ENCODE data around the gene COL24A1.

The COL24A1 gene

DNA sequence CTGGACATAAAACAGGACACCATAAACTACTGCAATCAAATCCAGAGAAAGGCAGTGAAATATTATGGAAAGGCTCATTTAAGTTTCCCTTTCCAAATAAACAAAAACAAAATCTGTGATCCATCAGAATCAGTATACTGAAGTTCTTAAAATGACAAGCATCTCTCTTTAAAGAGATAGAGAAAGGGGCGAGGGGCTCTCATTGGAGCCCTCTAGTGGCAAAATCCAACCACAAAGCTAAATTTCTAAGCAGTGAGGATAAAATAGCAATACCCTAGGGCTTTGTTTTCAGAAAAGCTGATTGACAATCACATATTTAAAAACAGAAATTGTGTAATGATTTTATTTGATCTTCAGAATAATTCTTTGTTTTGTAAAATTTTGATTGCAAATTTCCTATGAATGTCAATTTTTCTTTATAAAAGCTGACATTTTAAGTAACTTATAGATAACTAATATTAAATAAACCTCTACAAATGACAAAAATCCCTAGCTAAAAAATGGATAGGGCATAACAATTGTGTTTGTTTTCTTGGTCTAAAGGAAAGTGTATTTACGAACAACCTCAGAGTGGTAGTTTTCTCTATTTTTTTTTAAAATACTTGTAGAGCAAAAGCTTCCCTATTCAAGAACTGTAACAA, 138.2 kb downstream of the COL24A1 start:
- no peak for TF ChIP-seq TAF1 (IDR thresholded peaks at IDR 0.05; ENCODE audit: borderline replicate concordance, low read depth, low read length)
- TF ChIP-seq POLR2AphosphoS5 (IDR thresholded peaks at IDR 0.05; ENCODE audit: low read depth, low read length) = no peak
- no peak for TF ChIP-seq POLR2A (IDR thresholded peaks at IDR 0.05; ENCODE audit: low read depth, low read length)

DNA sequence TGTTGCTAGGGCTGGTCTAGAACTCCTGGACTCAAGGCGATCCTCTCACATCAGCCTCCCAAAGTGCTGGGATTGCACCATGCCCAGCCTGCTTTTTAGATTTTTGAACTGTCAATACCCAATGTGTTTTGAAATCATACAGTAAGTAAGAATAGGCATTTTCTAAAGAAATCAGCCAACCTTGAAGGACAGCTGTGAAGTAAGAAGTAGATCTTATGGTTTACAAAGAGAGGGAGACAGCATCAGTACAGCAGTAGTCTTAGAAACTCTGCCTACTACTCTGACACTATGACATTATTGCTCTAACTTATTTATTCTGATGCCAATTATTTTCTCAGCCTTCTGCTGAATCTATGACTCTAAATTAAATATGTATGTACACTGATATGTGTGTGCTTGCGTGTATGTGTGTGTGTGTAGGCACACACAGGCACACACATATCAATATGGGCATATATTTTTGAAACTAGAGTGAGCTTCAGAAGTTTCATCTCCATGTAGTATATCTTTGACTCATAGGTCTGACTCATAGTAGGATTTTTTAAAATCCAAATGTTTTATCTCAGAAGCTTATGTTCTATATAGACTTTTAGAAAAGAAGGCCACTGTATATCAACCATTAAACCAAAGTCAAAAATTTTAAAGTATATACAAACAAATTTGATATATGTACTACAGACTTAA, 140.4 kb downstream of the COL24A1 start:
- DNase-seq (ENCODE audit: insufficient read length) = no peak
- TF ChIP-seq TAF1 (IDR thresholded peaks at IDR 0.05; ENCODE audit: borderline replicate concordance, low read depth, low read length) = no peak
- TF ChIP-seq POLR2AphosphoS5 (IDR thresholded peaks at IDR 0.05; ENCODE audit: low read depth, low read length) = no peak
- no peak for TF ChIP-seq POLR2A (IDR thresholded peaks at IDR 0.05; ENCODE audit: low read depth, low read length)
- peak; percentile 67 for FAIRE-seq

More for the DNA sequence above, 138.2 kb downstream of the COL24A1 start:
- FAIRE-seq = peak; percentile 64
- DNase-seq (ENCODE audit: insufficient read length) = no peak

DNA sequence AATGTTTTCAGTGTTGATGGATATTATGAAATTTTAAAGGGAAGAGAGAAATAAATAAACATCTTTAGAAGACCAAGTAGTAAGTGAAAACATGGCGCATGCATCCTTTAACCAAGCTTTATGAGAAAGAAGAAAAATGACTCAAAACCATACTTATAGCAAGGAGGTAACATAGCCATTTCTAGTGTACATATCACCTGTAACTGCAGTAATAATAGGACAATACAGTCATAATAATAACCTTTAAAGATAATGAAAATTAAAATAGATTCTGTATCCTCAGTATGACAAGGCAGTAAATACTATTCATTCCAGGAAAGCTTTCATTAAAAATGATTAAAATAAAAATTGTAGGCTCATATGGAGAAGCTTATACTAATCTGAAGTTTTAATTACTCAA, 141.2 kb downstream of the COL24A1 start:
- FAIRE-seq = no peak
- no peak for DNase-seq (ENCODE audit: insufficient read length)
- TF ChIP-seq POLR2AphosphoS5 (IDR thresholded peaks at IDR 0.05; ENCODE audit: low read depth, low read length) (no peak), TAF1 (IDR thresholded peaks at IDR 0.05; ENCODE audit: borderline replicate concordance, low read depth, low read length) (no peak), POLR2A (IDR thresholded peaks at IDR 0.05; ENCODE audit: low read depth, low read length) (no peak)

DNA sequence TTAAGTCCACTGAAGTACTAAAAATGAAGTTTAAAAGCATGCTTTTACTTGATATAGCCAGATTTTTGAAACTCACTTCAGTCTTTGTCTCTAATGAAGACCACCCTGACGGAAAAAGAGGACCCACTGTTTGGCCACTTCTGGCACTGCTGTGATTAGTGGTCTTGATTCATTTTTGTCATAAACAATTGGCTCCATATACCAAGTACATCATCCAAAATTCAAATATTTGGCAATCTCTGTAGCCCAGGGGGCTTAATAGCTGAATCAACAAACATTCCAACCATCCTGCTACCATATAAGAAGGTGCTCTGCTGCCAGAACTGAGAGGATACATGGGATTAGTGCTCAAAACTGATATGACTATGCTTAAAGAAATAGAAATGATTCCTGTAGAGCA, 156.0 kb downstream of the COL24A1 start:
- no peak for TF ChIP-seq POLR2A (IDR thresholded peaks at IDR 0.05; ENCODE audit: low read depth, low read length)
- no peak for TF ChIP-seq POLR2AphosphoS5 (IDR thresholded peaks at IDR 0.05; ENCODE audit: low read depth, low read length)
- no peak for TF ChIP-seq TAF1 (IDR thresholded peaks at IDR 0.05; ENCODE audit: borderline replicate concordance, low read depth, low read length)
- DNase-seq (ENCODE audit: insufficient read length) (no peak), FAIRE-seq (no peak)

DNA sequence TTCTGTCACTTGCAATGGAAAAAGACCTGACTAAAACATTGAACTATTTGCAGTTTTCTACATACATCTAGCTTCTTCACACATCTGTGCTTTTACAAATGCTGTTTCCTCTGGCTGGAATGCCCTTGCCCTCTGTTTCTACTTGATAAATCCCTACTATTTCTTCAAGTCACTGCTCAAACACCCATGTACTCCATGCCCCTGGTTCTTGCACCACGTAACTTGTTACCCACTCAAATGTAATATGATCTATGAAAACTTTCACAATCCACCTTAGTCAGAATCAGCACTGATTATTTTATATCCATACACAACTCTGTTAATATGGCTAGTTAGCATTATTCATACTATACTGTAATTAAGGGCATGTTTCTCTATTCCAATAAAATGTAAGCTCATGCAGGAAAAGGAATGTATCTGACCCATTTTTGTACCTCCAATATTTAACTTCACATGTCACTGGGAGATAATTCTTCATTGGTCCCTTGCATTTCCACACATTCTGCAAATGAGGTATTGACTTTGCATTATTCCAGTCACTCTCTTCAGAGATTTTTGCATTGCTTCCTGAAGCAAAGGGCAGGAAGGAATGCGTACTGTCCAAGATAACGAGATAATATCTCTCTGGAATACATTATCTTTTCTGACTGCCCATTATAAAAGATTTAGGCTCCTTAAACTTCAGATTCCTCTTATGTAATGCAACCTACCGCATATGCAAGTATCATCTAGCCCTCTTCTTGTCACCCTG, 158.3 kb downstream of the COL24A1 start:
- DNase-seq (ENCODE audit: insufficient read length) = no peak

DNA sequence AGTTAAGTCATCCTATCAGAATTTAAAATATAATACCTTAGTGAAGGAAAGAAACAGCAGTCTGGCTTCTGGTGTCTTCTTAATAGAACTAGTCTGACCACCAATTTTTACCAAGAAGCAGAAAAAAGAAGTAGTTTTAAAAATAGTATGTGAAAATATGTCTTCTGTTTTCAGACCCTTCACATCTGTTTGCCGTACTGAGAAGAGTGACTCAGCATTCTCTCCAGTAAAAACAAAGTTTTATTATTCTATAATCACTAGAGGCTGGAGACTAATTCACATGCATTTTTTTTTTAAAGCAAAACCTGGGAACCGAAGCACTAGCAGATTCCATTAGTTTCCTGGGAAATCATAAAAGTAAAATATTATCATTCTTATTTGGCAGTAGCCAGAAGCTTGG, 163.8 kb downstream of the COL24A1 start:
- FAIRE-seq = no peak
- DNase-seq (ENCODE audit: insufficient read length) = no peak
- TF ChIP-seq TAF1 (IDR thresholded peaks at IDR 0.05; ENCODE audit: borderline replicate concordance, low read depth, low read length) (no peak), POLR2AphosphoS5 (IDR thresholded peaks at IDR 0.05; ENCODE audit: low read depth, low read length) (no peak), POLR2A (IDR thresholded peaks at IDR 0.05; ENCODE audit: low read depth, low read length) (no peak)

More for the DNA sequence above, 158.3 kb downstream of the COL24A1 start:
- no peak for FAIRE-seq
- TF ChIP-seq TAF1 (IDR thresholded peaks at IDR 0.05; ENCODE audit: borderline replicate concordance, low read depth, low read length) (no peak), POLR2AphosphoS5 (IDR thresholded peaks at IDR 0.05; ENCODE audit: low read depth, low read length) (no peak), POLR2A (IDR thresholded peaks at IDR 0.05; ENCODE audit: low read depth, low read length) (no peak)

DNA sequence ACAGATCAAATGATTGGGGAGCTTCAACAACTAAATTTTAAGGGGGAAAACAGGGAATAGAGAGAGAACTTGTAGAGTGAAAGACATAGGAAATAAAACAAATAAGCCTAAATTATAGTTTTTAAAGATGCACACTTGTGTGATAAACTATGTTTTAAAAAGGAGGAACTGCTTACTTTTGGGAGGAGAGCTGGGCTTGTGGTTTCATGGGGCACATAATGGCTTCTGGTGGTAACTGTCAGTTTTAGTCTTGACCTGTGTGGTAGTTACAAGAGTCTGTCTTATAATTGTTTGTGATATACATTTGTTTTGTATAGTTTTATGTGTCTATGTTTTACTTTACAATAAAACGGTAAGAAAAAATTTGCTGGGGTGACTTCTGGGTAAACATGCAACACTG, 165.3 kb downstream of the COL24A1 start:
- TF ChIP-seq POLR2A (IDR thresholded peaks at IDR 0.05; ENCODE audit: low read depth, low read length) (no peak), POLR2AphosphoS5 (IDR thresholded peaks at IDR 0.05; ENCODE audit: low read depth, low read length) (no peak), TAF1 (IDR thresholded peaks at IDR 0.05; ENCODE audit: borderline replicate concordance, low read depth, low read length) (no peak)
- DNase-seq (ENCODE audit: insufficient read length) (no peak), FAIRE-seq (no peak)

DNA sequence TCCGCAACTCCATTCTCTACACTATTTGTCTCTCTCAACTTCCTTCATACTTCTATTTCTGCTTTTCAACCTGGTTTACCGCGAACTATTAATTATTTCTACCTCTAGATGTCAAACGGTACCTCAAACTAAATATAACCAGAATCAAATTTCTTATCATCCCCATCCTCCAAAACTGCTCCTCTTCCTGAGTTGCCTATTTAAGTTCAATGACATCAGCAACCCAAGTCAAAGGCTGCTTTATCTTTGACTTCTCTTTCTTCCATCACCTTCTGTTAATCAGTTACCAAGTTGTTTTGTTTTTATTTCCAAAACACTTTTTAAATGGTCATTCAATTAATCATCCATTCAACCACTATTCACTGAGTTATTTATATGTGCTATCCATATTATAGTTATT, 171.9 kb downstream of the COL24A1 start:
- FAIRE-seq = no peak
- no peak for DNase-seq (ENCODE audit: insufficient read length)
- TF ChIP-seq POLR2AphosphoS5 (IDR thresholded peaks at IDR 0.05; ENCODE audit: low read depth, low read length) (no peak), TAF1 (IDR thresholded peaks at IDR 0.05; ENCODE audit: borderline replicate concordance, low read depth, low read length) (no peak), POLR2A (IDR thresholded peaks at IDR 0.05; ENCODE audit: low read depth, low read length) (no peak)

DNA sequence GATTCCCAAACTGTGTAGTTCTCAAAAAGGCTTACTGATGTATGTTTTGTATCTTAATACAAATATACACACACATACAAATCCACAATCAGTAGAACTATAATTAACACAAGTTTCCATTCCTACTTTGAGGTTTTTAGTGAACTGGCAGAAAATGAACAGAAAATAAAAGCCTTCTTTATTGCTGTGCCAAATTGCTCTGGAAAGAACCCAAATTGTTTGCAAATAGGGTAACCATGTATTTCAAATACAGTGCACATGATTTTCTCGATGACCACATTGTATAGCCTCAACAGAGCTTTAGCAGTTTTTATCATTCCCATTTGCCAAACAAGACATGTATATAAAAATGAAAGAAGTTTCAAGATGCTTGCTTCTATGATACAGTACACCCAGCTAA, 173.3 kb downstream of the COL24A1 start:
- no peak for DNase-seq (ENCODE audit: insufficient read length)
- FAIRE-seq = no peak
- TF ChIP-seq POLR2A (IDR thresholded peaks at IDR 0.05; ENCODE audit: low read depth, low read length) (no peak), TAF1 (IDR thresholded peaks at IDR 0.05; ENCODE audit: borderline replicate concordance, low read depth, low read length) (no peak), POLR2AphosphoS5 (IDR thresholded peaks at IDR 0.05; ENCODE audit: low read depth, low read length) (no peak)

DNA sequence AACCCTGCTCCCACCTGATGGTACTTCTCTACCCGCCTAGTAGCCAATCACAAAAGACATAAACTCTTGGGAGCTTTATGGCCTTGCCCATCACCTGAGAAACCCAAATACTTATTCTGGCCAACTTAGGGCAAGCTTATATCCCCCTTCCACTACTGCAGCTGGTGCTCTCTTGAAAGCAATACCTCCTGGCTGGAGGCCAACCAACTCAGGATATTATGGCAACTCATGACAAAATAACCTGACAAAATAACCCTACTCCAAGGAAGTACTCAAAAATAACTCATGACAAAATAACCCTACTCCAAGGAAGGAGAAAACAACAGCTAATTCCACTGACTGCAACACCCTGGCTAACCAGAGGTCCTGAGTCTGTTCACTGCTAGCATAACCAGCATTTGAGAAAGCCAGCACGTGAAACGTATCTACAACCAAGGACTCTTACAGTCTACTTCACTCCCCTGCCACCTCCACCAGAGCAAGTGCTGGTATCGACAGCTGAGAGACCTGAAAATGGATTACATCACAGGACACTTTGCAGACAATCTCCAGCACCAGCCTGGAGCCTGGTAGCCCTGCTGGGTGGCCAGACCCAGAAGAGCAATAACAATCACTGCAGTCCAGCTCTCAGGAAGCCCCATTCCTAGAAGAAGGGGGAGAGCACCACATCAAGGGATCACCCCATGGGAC, 179.9 kb downstream of the COL24A1 start:
- FAIRE-seq (no peak), DNase-seq (ENCODE audit: insufficient read length) (no peak)
- TF ChIP-seq POLR2A (IDR thresholded peaks at IDR 0.05; ENCODE audit: low read depth, low read length) = no peak
- no peak for TF ChIP-seq TAF1 (IDR thresholded peaks at IDR 0.05; ENCODE audit: borderline replicate concordance, low read depth, low read length)
- TF ChIP-seq POLR2AphosphoS5 (IDR thresholded peaks at IDR 0.05; ENCODE audit: low read depth, low read length) = no peak

DNA sequence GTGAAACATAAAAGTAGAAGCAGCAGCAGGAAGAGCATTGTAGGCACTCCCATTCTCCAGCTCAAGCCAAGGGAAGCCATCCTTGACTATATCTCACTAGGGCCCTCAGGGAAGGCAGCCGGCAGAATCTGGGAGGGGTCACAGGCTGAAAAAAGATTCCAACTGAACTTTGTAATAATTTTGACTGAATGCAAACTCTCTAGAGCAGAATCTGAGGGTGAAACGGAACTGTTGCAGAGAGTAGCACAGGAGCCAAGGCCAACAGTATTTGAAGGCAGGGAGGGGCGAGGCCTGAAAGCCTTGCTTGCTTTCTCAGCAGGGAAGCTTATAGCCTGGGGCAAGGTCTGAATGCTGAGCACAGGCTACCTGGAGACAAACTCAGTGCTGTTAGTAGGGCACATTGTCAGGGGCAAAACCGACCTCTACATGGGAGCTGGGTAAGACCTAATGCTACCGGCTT, 180.6 kb downstream of the COL24A1 start:
- TF ChIP-seq TAF1 (IDR thresholded peaks at IDR 0.05; ENCODE audit: borderline replicate concordance, low read depth, low read length) (no peak), POLR2A (IDR thresholded peaks at IDR 0.05; ENCODE audit: low read depth, low read length) (no peak), POLR2AphosphoS5 (IDR thresholded peaks at IDR 0.05; ENCODE audit: low read depth, low read length) (no peak)
- no peak for FAIRE-seq
- DNase-seq (ENCODE audit: insufficient read length) = no peak
